ENCODE measurements around the gene MRPL4.

GRCh38 chr19:10214784-10215183, 37.2 kb upstream of the MRPL4 start:
- TF ChIP-seq CTCF (IDR thresholded peaks at IDR 0.05) (no peak), POLR2A (IDR thresholded peaks at IDR 0.05) (no peak)
